Endodermal cell (in vitro differentiated cells): ENCODE results near the gene ADAMTS18. TPM values are rescaled to one million over a fixed set of nuclear protein-coding genes. Genes with fewer than 3 reads are reported as not detected.

ENCODE experiments used
- DNase-seq: peaks from one replicate; pipeline ENCODE4 v3.0.0-alpha.2; 2017
- H3K27ac ChIP-seq: 2 replicates; pipeline ENCODE4 v1.5.1; 2013; ENCODE audit warnings: mild to moderate bottlenecking, low read depth, low read length, moderate library complexity
- H3K27me3 ChIP-seq: 2 replicates; pipeline ENCODE4 v1.6.1; 2013; ENCODE audit warnings: mild to moderate bottlenecking, low read length, moderate library complexity; ENCODE audit not compliant: insufficient read depth, control insufficient read depth, poor library complexity, severe bottlenecking
- H3K36me3 ChIP-seq: 2 replicates; pipeline ENCODE4 v1.7.0; 2013; ENCODE audit warnings: mild to moderate bottlenecking, low read length, moderate library complexity; ENCODE audit not compliant: control insufficient read depth, insufficient read depth
- H3K4me1 ChIP-seq: one replicate; pipeline ENCODE4 v1.7.0; 2013; ENCODE audit warnings: low read length; ENCODE audit not compliant: control insufficient read depth, insufficient read depth
- H3K4me3 ChIP-seq: 2 replicates; pipeline ENCODE4 v1.5.1; 2013; ENCODE audit warnings: mild to moderate bottlenecking, low read length, moderate library complexity
- H3K9ac ChIP-seq: 2 replicates; pipeline ENCODE4 v1.6.1; 2013; ENCODE audit warnings: mild to moderate bottlenecking, low read length, moderate library complexity; ENCODE audit not compliant: poor library complexity, severe bottlenecking; ENCODE audit errors: extremely low read depth
- H3K9me3 ChIP-seq: 2 replicates; pipeline ENCODE4 v1.6.1; 2013; ENCODE audit warnings: mild to moderate bottlenecking, low read length, moderate library complexity; ENCODE audit not compliant: control insufficient read depth
- H3K27ac Mint-ChIP-seq: 2 replicates; pipeline ENCODE4 v1.8.0; 2020; ENCODE audit warnings: mixed read lengths
- H3K27me3 Mint-ChIP-seq: 2 replicates; pipeline ENCODE4 v1.8.0; 2021; ENCODE audit warnings: mild to moderate bottlenecking, mixed read lengths; ENCODE audit not compliant: insufficient read depth
- H3K36me3 Mint-ChIP-seq: 2 replicates; pipeline ENCODE4 v1.8.0; 2020; ENCODE audit warnings: low read depth, mixed read lengths
- H3K4me1 Mint-ChIP-seq: 2 replicates; pipeline ENCODE4 v1.8.0; 2020; ENCODE audit warnings: mixed read lengths
- H3K4me3 Mint-ChIP-seq: 2 replicates; pipeline ENCODE4 v1.8.0; 2020; ENCODE audit warnings: mild to moderate bottlenecking, moderate library complexity, mixed read lengths
- H3K9me3 Mint-ChIP-seq: 2 replicates; pipeline ENCODE4 v1.8.0; 2020; ENCODE audit warnings: mild to moderate bottlenecking, mixed read lengths
- WGBS, 2 experiments: methylation state at CpG; one replicate each; pipeline versions ENCODE4 v1.1.5 to v1.1.7; 2013; ENCODE audit warnings: missing lambda C conversion rate in 2 of 2, mixed read lengths in 1 of 2; ENCODE audit not compliant: insufficient coverage in 1 of 2, insufficient read length in 1 of 2; 5-methylcytosine and 5-hydroxymethylcytosine counted together
- total RNA-seq, 2 donors: library from RNA; stranded (reverse); fragmentation: NEBNext Ultra II Directional in 1 of 2; extraction: Animal tissue kit (Norgen Biotek cat#: 25700) in 1 of 2; gene quantifications; 2 replicates in 1 of 2; 3 replicates in 1 of 2; pipeline ENCODE4 v1.2.1, GENCODE V29; 2021
- TF ChIP-seq, protein P1 (sequence below): fragments of 200-600 bp; sonication (generic); conservative IDR thresholded peaks from 2 replicates; pipeline ENCODE4 v1.5.0; 2021; ENCODE audit warnings: antibody characterized with exemption, mild to moderate bottlenecking

Gene ADAMTS18
- total RNA-seq, 2 donors from 2014 or later: 7.9 to 12.4 TPM

- Histone ChIP-seq H3K4me3 (no peak overlapping the region), H3K9me3 (peaks cover 22% of the 10 kb centered on the region), H3K4me1 (peaks cover 11% of the 10 kb centered on the region), H3K27me3 (no peaks in the 10 kb centered on the region), H3K27ac (no peak overlapping the region), H3K36me3 (peaks cover 44% of the 10 kb centered on the region), H3K9ac (no peak overlapping the region)
- TF ChIP-seq, protein P1, sequence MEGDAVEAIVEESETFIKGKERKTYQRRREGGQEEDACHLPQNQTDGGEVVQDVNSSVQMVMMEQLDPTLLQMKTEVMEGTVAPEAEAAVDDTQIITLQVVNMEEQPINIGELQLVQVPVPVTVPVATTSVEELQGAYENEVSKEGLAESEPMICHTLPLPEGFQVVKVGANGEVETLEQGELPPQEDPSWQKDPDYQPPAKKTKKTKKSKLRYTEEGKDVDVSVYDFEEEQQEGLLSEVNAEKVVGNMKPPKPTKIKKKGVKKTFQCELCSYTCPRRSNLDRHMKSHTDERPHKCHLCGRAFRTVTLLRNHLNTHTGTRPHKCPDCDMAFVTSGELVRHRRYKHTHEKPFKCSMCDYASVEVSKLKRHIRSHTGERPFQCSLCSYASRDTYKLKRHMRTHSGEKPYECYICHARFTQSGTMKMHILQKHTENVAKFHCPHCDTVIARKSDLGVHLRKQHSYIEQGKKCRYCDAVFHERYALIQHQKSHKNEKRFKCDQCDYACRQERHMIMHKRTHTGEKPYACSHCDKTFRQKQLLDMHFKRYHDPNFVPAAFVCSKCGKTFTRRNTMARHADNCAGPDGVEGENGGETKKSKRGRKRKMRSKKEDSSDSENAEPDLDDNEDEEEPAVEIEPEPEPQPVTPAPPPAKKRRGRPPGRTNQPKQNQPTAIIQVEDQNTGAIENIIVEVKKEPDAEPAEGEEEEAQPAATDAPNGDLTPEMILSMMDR: peak; percentile 67
- 86% methylated on average over 1 of the region's 1 CpG; no CpG with 5 or more reads in 1 of the 2 experiments for WGBS, 2 experiments
- Mint-ChIP-seq H3K27ac (no peak overlapping the region), H3K9me3 (peaks cover 18% of the 10 kb centered on the region), H3K4me3 (no peak overlapping the region), H3K4me1 (peaks cover 26% of the 10 kb centered on the region), H3K36me3 (peaks cover 27% of the 10 kb centered on the region), H3K27me3 (no peaks in the 10 kb centered on the region)
- DNase-seq: no peak
These were observed 28.2 kb downstream of the ADAMTS18 start for GRCh38 chr16:77406680-77407079.

DNA sequence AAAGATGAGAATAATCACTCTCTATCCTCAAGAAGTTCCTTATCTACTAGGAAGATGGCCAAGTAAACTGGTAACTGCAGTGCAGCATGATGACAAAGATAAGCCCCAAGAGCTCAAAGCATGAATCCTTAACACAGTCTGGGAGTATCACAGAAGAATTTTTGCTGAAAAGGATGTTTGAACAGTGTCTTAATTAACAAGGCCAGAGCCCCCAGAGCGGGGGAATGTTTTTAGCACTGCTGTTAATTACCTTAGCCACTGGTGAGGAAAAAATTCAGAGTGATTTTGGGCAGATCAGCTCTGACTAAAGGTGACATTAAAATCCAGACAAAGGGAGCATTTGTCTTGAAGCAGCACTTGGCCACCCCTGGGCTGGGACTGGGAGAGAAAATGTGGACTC lies 30.1 kb downstream of the ADAMTS18 start:
- Histone ChIP-seq H3K9ac (no peak overlapping the region), H3K9me3 (peaks cover 22% of the 10 kb centered on the region), H3K36me3 (peaks cover 33% of the 10 kb centered on the region), H3K27me3 (no peaks in the 10 kb centered on the region), H3K27ac (no peak overlapping the region), H3K4me1 (peaks cover 11% of the 10 kb centered on the region), H3K4me3 (peak overlapping the region; percentile 0)
- Mint-ChIP-seq H3K27ac (peak overlapping the region; percentile 48), H3K4me3 (no peak overlapping the region), H3K36me3 (peaks cover 24% of the 10 kb centered on the region), H3K9me3 (peaks cover 20% of the 10 kb centered on the region), H3K4me1 (peaks cover 26% of the 10 kb centered on the region), H3K27me3 (no peaks in the 10 kb centered on the region)
- TF ChIP-seq, protein P1: no peak
- no peak for DNase-seq
- 63 to 65% methylated on average over 1 of the region's 1 CpG for WGBS, 2 experiments

DNA sequence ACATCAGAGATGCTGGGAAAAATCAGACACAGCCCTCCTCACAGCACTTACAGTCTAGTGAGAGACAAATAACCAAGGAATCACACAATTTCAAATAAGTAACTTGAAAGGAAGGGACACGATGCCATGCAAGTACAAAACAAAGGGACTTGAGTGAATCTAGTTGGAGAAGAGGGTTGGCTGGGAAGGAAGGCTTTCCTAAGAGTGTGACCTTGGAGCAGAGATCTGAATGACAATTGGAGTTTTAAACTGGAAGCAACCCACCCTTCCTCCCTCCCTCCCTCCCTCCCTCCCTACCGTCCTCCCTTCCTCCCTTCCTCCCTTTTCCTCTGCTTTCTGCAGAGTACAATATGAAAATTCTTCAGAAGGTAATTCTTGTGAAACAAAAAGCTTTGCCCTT lies 31.1 kb downstream of the ADAMTS18 start:
- H3K9ac ChIP-seq: no peak overlapping the region
- peaks cover 29% of the 10 kb centered on the region for H3K4me1 Mint-ChIP-seq
- peaks cover 24% of the 10 kb centered on the region for H3K36me3 Mint-ChIP-seq
- TF ChIP-seq, protein P1: no peak
- H3K4me1 ChIP-seq: peaks cover 11% of the 10 kb centered on the region
- no peak overlapping the region for H3K27ac ChIP-seq
- peaks cover 18% of the 10 kb centered on the region for H3K9me3 ChIP-seq
- peaks cover 26% of the 10 kb centered on the region for H3K36me3 ChIP-seq
- H3K27ac Mint-ChIP-seq: no peak overlapping the region
- H3K27me3 ChIP-seq: no peaks in the 10 kb centered on the region
- no peak overlapping the region for H3K4me3 Mint-ChIP-seq
- H3K27me3 Mint-ChIP-seq: no peaks in the 10 kb centered on the region
- WGBS, 2 experiments: 80 to 85% methylated on average over 1 to 2 of the region's 2 CpGs
- no peak for DNase-seq
- no peak overlapping the region for H3K4me3 ChIP-seq
- peaks cover 20% of the 10 kb centered on the region for H3K9me3 Mint-ChIP-seq
